Measurements from ENCODE around the gene ST13. TPM values are rescaled to one million over a fixed set of nuclear protein-coding genes. Genes with fewer than 3 reads are reported as not detected.

The ST13 gene
- total and polyA plus RNA-seq, 9 of the 15 experiments (the other 6 are each of a cell fraction or from before 2014, with no cell fraction given): 53.6 to 311 (median 195) TPM

- TF ChIP-seq ZNF280A (IDR thresholded peaks at IDR 0.05; ENCODE audit: low read depth, partially characterized antibody) (no peak), NCOA4 (IDR thresholded peaks at IDR 0.05; ENCODE audit: partially characterized antibody) (no peak), HDAC8 (tag; IDR thresholded peaks at IDR 0.05) (no peak), DPF2 (IDR thresholded peaks at IDR 0.05) (0 out of 2 replicates have a peak, but pooled peaks have one; percentile 8), EGR1 (conservative IDR thresholded peaks at IDR 0.05) (0 out of 2 replicates have a peak, but pooled peaks have one; percentile 9)
- TF ChIP-seq, protein P1, sequence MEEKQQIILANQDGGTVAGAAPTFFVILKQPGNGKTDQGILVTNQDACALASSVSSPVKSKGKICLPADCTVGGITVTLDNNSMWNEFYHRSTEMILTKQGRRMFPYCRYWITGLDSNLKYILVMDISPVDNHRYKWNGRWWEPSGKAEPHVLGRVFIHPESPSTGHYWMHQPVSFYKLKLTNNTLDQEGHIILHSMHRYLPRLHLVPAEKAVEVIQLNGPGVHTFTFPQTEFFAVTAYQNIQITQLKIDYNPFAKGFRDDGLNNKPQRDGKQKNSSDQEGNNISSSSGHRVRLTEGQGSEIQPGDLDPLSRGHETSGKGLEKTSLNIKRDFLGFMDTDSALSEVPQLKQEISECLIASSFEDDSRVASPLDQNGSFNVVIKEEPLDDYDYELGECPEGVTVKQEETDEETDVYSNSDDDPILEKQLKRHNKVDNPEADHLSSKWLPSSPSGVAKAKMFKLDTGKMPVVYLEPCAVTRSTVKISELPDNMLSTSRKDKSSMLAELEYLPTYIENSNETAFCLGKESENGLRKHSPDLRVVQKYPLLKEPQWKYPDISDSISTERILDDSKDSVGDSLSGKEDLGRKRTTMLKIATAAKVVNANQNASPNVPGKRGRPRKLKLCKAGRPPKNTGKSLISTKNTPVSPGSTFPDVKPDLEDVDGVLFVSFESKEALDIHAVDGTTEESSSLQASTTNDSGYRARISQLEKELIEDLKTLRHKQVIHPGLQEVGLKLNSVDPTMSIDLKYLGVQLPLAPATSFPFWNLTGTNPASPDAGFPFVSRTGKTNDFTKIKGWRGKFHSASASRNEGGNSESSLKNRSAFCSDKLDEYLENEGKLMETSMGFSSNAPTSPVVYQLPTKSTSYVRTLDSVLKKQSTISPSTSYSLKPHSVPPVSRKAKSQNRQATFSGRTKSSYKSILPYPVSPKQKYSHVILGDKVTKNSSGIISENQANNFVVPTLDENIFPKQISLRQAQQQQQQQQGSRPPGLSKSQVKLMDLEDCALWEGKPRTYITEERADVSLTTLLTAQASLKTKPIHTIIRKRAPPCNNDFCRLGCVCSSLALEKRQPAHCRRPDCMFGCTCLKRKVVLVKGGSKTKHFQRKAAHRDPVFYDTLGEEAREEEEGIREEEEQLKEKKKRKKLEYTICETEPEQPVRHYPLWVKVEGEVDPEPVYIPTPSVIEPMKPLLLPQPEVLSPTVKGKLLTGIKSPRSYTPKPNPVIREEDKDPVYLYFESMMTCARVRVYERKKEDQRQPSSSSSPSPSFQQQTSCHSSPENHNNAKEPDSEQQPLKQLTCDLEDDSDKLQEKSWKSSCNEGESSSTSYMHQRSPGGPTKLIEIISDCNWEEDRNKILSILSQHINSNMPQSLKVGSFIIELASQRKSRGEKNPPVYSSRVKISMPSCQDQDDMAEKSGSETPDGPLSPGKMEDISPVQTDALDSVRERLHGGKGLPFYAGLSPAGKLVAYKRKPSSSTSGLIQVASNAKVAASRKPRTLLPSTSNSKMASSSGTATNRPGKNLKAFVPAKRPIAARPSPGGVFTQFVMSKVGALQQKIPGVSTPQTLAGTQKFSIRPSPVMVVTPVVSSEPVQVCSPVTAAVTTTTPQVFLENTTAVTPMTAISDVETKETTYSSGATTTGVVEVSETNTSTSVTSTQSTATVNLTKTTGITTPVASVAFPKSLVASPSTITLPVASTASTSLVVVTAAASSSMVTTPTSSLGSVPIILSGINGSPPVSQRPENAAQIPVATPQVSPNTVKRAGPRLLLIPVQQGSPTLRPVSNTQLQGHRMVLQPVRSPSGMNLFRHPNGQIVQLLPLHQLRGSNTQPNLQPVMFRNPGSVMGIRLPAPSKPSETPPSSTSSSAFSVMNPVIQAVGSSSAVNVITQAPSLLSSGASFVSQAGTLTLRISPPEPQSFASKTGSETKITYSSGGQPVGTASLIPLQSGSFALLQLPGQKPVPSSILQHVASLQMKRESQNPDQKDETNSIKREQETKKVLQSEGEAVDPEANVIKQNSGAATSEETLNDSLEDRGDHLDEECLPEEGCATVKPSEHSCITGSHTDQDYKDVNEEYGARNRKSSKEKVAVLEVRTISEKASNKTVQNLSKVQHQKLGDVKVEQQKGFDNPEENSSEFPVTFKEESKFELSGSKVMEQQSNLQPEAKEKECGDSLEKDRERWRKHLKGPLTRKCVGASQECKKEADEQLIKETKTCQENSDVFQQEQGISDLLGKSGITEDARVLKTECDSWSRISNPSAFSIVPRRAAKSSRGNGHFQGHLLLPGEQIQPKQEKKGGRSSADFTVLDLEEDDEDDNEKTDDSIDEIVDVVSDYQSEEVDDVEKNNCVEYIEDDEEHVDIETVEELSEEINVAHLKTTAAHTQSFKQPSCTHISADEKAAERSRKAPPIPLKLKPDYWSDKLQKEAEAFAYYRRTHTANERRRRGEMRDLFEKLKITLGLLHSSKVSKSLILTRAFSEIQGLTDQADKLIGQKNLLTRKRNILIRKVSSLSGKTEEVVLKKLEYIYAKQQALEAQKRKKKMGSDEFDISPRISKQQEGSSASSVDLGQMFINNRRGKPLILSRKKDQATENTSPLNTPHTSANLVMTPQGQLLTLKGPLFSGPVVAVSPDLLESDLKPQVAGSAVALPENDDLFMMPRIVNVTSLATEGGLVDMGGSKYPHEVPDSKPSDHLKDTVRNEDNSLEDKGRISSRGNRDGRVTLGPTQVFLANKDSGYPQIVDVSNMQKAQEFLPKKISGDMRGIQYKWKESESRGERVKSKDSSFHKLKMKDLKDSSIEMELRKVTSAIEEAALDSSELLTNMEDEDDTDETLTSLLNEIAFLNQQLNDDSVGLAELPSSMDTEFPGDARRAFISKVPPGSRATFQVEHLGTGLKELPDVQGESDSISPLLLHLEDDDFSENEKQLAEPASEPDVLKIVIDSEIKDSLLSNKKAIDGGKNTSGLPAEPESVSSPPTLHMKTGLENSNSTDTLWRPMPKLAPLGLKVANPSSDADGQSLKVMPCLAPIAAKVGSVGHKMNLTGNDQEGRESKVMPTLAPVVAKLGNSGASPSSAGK (IDR thresholded peaks at IDR 0.05): peak; percentile 90
- TF ChIP-seq, protein P2, sequence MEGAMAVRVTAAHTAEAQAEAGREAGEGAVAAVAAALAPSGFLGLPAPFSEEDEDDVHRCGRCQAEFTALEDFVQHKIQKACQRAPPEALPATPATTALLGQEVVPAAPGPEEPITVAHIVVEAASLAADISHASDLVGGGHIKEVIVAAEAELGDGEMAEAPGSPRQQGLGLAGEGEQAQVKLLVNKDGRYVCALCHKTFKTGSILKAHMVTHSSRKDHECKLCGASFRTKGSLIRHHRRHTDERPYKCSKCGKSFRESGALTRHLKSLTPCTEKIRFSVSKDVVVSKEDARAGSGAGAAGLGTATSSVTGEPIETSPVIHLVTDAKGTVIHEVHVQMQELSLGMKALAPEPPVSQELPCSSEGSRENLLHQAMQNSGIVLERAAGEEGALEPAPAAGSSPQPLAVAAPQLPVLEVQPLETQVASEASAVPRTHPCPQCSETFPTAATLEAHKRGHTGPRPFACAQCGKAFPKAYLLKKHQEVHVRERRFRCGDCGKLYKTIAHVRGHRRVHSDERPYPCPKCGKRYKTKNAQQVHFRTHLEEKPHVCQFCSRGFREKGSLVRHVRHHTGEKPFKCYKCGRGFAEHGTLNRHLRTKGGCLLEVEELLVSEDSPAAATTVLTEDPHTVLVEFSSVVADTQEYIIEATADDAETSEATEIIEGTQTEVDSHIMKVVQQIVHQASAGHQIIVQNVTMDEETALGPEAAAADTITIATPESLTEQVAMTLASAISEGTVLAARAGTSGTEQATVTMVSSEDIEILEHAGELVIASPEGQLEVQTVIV (CRISPR knock-in tag; IDR thresholded peaks at IDR 0.05; ENCODE audit: borderline replicate concordance): no peak
- TF ChIP-seq, protein P3, sequence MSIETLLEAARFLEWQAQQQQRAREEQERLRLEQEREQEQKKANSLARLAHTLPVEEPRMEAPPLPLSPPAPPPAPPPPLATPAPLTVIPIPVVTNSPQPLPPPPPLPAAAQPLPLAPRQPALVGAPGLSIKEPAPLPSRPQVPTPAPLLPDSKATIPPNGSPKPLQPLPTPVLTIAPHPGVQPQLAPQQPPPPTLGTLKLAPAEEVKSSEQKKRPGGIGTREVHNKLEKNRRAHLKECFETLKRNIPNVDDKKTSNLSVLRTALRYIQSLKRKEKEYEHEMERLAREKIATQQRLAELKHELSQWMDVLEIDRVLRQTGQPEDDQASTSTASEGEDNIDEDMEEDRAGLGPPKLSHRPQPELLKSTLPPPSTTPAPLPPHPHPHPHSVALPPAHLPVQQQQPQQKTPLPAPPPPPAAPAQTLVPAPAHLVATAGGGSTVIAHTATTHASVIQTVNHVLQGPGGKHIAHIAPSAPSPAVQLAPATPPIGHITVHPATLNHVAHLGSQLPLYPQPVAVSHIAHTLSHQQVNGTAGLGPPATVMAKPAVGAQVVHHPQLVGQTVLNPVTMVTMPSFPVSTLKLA (conservative IDR thresholded peaks at IDR 0.05): peak; percentile 57 to 80
Measured at GRCh38 chr22:40818747-40819598, 37.5 kb downstream of the ST13 start, which contains the start of gene SLC25A17 (continued).

Measured in K562 (cell line).